GM18520 (cell line): Measurements from ENCODE around the gene RAB40AL.
"Not testable (repeated sequence)": the region's sequence is repeated elsewhere in the genome, so short reads cannot be mapped to it uniquely, and the experiment has no call there.

Source experiments
- ATAC-seq: cut with Tn5 transposase; IDR thresholded peaks from one replicate; pipeline ENCODE4 v1.9.1; 2021; ENCODE audit not compliant: unreplicated experiment

RAB40AL gene

DNA sequence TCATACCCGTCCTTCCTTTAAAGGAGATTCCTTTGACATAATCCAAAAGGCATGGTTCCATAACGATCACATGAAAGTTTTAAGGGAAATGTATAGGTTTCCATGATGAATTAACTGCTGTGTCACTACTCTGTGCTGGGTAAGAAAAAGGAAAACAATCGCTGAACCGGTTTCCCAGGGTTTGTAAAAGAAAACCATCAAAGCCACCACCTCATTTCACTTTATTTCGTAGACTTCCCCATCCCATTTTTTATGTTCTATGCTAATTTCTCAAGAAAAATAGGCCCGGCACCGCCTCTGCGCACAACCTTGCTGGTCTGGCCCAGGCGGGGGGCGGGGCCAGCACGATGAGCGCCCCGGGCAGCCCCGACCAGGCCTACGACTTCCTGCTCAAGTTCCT is at the start of gene RAB40AL:
Gene RAB40AL (plus strand): TSS at position 301 of the 400 bp plus-strand sequence. CDS start 47 bp downstream, at position 348.
- ATAC-seq: not testable (repeated sequence)

- ATAC-seq: no peak
These were observed 49.4 kb upstream of the RAB40AL start for GRCh38 chrX:102887687-102888086.

DNA sequence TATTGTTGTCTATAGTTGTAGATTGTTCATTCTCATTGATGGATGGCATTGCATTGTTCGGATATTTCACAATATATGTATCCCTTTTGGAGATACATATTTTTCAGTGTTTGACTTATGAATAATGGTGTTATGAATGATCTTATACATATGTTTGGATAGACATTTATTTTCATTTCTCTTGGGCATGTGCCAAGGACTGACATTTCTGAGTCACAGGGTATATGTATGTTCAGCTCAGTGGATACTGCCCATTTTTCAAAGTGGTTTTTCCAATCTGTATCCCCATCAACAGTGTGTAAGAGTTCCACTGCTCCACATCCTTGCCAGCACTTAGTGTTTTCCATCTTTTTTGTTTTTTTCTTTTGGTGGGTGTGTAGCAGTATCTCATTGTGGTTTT is 45.0 kb upstream of the RAB40AL start:
- no peak for ATAC-seq

GRCh38 chrX:102899940-102900916 is 36.8 kb upstream of the RAB40AL start:
- peak; percentile 61 for ATAC-seq

DNA sequence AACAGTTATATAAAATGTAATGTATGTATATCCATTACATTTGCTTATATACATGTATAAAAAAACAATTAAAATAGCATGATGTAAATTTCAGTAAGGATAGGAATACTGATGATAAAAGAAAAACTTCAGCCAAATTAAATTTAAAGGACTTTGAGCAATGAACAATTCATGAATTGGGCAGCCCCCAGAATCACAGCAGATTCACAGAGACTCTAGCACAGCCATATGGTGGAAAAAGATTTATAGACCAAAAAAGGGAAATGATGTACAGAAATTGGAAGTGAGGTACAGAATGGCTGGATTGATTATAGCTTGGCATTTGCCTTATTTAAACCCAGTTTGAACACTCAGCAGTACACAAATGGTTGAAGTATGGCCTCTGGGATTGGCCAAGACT is 34.7 kb upstream of the RAB40AL start:
- no peak for ATAC-seq

GRCh38 chrX:102930990-102931756 is 5.9 kb upstream of the RAB40AL start:
- ATAC-seq: no peak

DNA sequence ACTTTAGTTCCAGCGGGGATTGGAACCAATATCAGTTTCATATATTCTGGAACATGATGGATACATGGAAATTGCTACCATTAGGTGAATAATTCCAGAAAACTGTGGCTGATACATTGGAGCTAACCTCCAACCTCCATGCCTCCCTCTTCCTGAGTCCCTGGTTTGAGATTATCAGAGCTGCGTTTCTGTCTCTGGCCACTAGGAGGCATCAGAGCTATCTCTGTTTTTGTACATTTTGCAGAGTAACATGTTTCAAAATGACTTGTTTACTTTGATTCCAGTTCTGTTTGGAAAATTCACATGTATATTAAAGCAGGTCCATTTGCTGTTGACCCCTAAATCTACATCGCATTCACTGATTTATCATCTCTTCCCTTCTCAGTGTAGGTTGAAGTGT is 2.4 kb upstream of the RAB40AL start:
- no peak for ATAC-seq

DNA sequence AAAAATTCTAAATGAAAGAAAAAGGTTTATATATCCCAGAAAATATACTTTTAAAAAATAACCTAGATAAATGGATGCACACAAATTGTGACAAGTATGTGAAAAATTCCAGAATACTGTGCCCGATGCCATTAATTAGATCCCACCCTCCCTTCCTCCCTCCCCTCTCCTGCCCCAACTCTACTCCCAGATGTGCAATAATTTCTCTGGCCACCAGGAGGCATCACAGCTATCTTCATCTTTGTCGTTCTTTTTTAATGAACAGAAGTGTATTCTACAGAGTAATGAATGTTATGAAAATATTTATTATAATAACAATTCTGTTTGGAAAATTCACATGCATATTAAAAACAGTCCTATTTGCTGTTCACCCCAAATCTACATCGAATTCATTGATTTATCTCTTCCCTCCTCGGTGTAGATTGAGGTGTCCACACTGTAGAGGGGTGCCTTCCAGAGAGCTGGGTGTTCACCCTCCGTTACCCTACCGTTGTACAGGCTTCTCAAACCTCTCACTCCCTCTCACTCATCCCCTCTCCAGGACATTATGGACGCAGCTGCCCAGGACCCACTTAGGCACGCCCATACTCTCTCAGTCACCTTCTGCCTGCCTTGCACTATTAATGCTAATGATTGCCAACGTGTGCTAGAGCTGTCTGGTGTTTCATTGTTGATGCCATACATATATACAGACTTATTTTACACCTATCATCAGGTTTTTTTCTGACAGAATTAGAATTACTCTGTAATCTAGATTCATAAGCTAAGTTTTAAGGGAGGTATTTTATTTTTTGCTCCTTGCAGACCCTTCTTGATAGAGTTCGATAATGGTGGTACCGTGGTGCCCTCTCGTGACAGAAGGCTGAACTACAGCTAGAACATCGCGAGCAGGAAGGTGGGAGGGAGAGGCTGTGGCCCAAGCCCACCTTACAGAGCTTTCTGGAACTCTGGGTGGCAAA is 14.1 kb downstream of the RAB40AL start:
- ATAC-seq: no peak

GRCh38 chrX:102957751-102958150 is 20.7 kb downstream of the RAB40AL start:
- ATAC-seq: no peak

GRCh38 chrX:102958794-102959193 is 21.7 kb downstream of the RAB40AL start:
- no peak for ATAC-seq

GRCh38 chrX:102959471-102959870 is 22.4 kb downstream of the RAB40AL start:
- no peak for ATAC-seq

DNA sequence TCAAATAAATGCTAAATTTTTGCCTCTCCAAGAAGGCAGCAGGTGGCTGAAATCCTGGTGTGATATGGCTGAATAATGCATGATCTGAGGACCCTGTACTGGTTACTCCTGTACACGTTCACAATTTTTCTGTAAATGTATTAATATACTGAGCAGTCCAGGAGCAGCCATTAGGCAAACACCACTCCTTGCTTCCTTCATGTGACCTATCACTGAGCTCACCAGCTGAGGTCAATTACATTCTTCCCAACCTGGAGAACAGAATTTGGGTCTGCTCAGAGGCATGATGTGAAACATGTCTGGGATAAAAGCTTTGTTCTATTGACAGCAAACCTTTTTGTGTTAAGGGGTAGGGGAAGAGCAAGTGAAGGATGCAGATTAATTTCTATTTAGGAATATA is 26.9 kb downstream of the RAB40AL start:
- ATAC-seq: no peak

GRCh38 chrX:102964940-102965339 is 27.9 kb downstream of the RAB40AL start:
- ATAC-seq: no peak

GRCh38 chrX:102966701-102967100 is 29.6 kb downstream of the RAB40AL start:
- no peak for ATAC-seq

DNA sequence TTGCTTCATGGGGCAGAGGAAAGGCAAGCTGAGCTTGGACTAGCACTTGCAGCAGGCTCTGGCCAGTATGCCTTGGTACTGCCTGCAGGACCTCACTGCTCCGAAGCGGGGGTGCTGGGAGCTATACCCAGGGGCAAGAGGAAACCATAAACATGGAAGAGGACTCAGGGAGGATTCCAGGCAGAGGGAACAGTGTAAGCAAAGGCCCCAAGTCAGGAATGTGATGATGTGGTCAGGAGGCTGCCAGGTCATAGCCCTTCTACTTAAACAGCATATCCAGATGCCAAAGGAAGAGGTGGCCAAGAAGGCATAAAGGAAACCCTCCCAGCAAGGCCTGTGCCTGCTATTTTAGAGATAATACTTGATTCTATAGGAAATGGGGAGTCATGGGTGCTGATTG is 31.1 kb downstream of the RAB40AL start:
- ATAC-seq: no peak

- not testable (repeated sequence) for ATAC-seq
These were observed 34.5 kb downstream of the RAB40AL start for GRCh38 chrX:102971536-102971935.

DNA sequence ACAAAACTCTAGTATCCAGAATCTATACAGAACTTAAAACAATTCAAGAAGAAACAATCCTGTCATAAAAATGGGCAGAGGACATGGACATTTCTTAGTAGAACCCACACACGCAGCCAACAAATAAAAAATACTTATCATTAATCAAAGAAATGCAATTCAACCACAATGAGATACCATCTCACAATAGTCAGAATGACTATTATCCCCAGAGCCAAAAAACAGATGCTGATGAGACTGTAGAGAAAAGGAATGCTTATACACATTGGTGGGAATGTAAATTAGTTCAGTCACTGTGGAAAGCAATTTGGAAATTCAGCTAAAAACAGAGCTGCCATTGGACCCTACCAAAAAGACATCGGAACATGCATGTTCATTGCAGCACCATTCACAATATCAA is 37.9 kb downstream of the RAB40AL start:
- ATAC-seq: no peak

DNA sequence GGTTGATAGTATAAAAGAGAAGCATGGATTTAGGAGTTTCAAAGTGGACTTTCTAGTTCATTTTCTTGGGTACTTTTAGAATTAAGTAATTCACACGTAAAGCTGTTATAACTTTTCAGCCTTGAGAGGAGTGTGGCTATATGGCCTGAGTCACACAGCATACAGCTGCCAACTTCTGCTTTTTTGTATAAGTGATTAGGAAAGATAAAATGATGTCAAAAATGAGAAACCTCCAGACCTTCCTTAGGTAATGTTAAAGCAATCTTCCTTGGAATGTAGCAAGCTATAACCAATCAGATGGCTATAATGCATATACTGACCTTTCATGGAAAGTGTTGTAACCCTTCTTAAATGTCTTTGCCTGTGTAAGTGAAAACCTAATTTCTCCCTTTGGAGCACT is 39.2 kb downstream of the RAB40AL start:
- ATAC-seq: no peak

- ATAC-seq: no peak
These were observed 39.9 kb downstream of the RAB40AL start for GRCh38 chrX:102976793-102977495.

DNA sequence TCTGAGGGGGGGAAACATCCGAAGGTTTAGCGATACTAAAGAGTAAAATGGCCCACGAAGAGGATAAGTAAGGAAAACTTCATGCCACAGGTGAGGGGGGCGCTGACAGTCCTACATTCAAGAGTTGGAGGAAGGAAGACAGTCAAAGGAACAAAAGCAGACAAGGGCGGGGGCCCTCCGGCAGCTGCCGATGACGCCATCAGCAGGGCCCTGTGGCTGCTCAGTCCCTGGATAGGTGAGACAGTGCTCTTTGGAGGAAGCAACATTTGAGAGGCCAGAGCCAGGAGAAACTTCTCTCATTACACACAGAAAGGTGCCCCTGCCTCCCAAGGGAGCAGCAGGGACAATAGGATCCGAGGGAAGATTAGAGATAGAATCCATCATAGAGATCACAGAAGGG is 41.5 kb downstream of the RAB40AL start:
- no peak for ATAC-seq
